GM19193 (cell line): Measurements from ENCODE around the gene PINLYP.

Experiments
- POLR2A ChIP-seq: IDR thresholded peaks from 4 replicates; pipeline ENCODE4 v1.6.1; 2011; ENCODE audit not compliant: insufficient read depth, insufficient read length; ENCODE audit errors: extremely low read depth

The PINLYP gene

DNA sequence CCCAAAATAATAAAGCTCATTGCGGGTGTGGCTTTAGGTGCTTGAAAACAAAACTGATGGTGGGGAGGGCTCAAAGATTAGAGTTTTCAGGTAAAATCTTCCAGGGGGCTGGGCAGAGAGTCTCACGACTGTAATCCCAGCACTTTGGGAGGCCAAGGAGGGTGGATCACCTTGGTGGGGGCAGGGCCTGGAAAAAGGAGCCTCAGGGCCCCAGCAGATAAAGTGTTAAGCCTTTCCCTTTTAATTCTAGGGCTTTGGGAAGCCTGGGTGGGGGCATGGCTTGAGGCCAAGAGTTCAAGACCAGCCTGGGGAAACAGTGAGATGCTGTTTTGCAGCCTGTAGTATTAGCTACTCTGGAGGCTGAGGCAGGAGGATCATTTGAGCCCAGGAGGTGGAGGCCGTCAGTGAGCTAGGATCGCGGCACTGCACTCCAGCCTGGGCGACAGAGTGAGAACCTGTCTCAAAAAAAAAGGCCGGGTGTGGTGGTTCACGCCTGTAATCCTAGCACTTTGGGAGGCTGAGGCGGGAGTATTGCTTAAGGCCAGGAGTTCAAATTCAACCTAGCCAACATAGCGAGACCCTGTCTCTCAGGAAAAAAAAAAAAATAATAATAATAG is 18.6 kb downstream of the PINLYP start:
- TF ChIP-seq POLR2A: no peak

DNA sequence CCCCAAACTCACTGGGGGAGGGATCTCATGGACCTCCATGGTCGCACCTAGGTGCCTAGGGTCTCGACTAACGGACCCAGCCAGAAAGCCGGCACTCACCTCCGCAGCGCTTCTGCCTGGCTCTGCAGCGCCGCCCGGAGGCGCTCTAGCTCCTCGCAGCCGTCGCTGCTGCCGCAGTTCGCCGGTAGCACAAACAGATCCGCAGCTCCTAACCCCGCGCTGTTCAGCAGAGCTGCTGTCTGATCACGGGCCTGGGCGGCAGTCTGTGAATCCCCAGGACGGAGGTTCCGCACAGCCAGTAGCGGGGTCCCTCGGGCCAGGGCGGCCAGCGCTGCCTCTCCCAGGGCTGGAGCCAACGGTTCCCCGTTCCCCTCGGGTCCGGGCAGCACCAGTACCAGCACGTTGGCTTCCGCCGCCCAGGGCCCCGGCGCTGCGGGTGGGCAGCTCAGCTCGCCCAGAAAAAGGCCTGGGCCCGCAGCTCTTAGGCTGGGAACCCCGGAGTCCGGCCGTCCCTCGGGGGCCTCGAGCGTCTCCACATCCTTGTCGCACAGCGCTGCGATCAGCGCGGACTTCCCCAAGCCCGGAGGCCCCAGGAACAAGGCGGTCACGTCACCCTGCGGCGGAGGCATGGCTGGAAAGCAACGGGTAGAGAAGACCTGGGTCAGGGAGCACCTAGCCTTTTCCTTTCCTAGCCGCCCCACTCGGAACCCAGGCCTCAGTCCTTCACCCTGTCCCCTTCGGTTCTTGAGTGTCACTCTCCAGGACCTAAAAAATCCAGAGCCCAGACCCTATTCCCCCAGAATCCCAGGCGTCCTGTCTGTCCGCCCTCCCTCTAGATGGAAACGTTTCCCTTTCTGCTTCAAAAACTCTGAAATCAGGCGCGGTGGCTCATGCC is 19.4 kb downstream of the PINLYP start:
- TF ChIP-seq POLR2A: no peak

DNA sequence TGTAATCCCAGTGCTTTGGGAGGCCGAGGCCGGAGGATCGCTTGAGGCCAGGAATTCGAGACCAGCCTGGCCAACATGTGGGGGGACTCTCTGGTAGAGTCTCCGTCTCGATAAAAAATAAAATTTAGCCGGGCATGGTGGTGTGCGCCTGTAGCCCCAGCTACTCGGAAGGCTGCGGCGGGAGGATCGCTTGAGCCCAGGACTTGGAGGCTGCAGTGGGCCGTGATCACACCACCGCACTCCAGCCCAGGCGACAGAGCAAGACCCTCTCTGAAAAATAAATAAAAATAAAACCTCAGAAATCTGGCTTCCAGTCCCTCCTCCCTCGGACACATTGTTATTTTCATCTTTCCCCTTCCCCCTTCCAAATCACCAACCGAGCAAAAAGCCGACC is 20.0 kb downstream of the PINLYP start:
- TF ChIP-seq POLR2A: no peak

DNA sequence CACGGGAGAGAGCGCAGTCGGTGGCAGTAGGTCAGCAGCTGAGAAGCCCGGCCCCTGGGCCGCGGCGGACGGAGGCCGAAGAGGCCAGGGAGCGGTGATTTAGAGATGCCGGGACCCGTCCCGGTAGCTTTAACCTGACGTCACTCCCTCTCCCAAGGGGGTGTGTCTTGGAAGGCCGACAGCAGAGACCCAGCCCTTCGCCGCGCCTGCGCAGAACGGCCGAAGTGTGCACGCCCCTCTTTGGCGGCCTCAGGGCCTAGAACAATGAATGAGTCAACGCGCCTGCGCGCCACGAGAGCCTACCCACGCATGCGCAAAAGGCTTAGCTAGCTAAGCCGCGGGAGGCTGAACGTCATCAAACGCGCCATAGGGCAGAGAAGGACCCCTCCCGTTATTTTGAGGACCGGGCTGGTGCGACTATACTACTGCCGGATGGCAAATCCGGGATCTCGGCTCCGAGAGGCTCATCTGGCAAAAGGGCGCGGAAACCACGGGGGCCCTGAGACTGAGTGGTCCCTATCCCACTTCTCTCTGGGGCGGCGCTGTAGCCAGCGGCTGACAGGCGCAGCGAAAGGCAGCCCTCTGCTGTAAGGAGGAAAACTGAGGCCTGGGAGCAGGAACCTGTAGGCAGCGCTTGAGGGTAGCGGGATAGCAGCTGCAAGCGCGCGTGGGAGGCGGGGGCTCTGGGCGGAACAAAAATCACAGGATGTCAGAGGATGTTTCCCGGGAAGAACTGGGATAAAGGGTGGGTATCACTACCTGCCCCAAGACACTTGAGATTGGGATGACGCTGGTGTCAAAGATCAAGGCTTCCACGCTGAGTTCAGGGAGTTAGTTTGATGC is 20.6 kb downstream of the PINLYP start, which contains the start of the genes IRGQ and ZNF576:
TSS of gene IRGQ (minus strand) at position 136 of the 843 bp plus-strand sequence. CDS start 796 bp downstream, outside the sequence.
TSS of gene ZNF576 (plus strand) at position 597 of the 843 bp plus-strand sequence. CDS start 514 bp downstream, outside the sequence.
- TF ChIP-seq POLR2A: peak; percentile 65

DNA sequence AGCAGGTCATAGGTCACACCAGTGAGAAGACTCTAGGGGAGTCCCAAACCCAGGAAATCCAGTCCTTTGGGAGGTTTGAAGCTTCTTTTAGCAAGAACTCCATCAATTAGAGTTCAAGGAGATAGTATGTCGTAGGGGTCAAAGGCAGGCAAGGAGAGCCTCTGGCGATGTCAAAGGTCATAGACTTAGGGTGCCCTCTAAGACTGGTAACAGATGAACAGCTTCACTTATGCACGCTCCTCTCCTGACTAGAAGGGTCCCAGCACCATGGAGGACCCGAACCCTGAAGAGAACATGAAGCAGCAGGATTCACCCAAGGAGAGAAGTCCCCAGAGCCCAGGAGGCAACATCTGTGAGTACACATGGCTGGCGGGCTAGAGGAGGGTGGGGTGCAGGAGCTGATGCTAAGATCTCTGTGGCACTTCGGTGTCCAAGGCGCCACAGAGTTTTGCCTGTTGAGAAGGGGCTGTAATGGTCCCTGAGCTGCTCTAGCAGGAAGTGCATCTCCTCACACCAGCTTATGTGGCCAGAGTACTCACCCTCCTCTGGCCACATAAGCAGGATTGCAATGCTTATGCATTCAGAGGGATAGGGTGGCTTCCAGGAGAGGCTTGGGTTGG is 21.4 kb downstream of the PINLYP start:
- TF ChIP-seq POLR2A: no peak

DNA sequence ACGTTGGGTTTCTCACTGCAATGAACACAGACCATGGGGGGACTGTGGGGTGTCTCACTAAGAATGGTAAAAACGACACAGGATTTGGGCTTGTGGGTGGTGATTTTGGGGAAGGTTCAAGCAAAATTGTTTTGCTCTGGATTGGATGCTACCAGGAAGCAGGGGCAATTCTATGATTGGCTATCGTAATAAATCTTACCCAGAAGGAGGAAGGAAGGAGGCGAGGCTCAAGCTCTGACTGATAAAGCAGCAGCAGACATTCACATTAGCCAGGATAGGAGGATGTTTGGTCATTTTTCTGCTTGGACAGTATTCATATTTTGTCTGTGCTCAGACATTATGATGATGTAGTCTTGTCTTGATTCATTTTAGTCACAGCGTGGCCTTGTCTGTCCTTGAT is 22.3 kb downstream of the PINLYP start:
- no peak for TF ChIP-seq POLR2A

DNA sequence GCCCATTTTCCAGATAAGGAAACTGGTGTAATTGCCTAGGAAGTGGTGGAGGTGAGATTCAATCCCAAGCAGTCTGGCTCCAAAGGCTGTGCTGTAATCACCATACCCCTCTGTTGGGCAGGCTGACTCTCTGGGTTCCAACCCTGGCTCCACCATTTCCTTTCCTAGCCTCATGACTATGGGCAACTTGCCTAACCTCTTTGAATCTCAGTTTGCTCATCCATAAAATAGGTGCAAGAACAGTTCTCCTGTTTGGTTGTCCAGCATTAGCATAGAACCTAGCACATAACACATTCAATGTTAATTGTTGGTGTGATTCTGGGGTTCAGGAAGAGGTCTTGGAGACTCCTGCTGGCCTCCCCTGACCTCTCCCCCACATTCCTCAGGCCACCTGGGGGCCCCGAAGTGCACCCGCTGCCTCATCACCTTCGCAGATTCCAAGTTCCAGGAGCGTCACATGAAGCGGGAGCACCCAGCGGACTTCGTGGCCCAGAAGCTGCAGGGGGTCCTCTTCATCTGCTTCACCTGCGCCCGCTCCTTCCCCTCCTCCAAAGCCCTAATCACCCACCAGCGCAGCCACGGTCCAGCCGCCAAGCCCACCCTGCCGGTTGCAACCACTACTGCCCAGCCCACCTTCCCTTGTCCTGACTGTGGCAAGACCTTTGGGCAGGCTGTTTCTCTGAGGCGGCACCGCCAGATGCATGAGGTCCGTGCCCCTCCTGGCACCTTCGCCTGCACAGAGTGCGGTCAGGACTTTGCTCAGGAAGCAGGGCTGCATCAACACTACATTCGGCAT is 23.0 kb downstream of the PINLYP start:
- no peak for TF ChIP-seq POLR2A

DNA sequence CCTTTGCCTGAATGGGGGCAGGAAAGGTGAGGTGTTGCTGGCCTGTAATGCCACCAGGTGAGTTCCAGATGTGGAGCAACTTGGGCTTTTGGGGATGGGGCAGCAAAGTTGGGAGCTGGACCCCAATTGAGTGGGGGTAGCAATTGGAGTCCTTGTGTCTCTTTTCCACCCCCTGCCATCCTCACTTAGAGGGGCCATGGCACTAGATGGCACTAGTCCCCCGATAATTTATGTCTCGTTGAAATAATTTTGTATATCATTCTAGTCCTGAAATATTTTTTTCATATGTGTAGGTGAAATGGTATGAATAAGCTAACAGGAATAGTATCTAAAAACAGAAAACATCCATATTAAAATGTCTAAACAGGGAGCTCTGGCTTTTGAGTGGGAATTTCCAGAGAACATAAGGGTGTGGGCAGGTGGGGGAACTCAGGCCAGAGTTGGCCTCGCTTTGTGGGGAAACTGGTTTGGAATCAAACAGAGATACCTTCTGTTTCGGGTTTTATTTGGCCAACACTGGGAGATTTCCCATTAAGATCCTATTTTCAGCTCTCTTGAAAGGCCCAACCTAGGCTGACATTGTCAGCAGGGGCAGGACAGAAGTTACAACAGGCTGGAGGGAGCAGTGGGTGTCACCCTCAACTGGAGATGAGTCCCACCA is 24.2 kb downstream of the PINLYP start:
- no peak for TF ChIP-seq POLR2A

DNA sequence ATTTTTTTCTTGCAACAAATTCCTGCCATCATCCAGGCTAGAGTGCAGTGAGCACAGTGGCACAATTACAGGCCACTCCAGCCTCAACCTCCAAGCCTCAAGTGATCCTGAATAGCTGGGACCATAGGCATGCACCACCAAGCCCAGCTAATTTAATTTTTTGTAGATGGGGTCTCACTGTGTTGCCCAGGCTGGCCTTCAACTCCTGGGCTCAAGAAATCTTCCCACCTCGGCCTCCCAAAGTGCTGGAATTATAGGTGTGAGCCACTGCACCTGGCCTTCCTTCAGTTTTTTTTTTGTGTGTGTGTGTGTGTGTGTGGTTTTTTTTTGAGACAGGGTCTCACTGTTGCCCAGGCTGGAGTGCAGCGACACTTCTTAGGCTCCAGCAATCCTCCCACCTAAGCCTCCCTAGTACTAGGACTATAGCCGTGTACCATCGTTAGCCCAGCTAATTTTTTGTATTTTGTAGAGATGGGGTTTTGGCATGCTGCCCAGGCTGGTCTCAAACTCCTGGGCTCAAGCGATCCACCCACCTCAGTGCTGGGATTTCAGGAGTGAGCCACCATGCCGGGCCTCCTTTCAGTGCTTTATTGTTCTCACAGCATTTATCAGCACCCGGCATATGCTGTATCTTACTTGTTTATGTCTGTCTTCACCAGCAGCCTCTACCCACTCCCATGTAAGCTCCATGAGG is 30.4 kb downstream of the PINLYP start:
- no peak for TF ChIP-seq POLR2A

DNA sequence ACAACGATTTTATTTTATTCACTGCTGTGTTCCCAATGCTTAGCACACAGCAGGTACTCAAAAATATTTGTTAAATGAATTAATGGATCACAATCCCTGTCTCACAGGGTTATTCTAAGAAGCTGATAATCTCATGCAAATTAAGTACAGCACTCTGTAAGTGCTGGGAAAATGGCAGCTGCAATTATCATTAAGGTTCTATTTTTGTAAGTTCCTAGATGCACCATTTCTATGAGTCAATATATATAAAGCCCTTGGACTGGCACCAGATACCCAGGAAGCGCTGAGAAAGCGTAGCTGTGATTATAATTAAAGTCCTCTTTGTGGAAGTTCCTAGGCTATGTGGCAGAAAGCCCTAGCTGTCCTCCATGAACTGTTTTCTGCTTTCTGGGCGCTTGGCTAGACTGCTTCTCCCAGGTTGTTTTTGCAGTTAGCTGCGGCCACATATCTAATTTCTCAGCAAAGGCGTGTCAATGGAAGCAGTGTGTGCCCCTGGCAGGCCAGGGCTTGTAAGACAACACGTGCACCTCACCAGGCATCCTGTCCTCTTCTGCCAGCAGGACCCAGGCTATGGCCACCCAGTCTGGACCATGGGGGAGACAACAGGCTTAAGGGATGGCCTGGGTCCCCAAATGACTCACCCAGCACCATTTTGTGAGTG is 31.1 kb downstream of the PINLYP start:
- TF ChIP-seq POLR2A: no peak

DNA sequence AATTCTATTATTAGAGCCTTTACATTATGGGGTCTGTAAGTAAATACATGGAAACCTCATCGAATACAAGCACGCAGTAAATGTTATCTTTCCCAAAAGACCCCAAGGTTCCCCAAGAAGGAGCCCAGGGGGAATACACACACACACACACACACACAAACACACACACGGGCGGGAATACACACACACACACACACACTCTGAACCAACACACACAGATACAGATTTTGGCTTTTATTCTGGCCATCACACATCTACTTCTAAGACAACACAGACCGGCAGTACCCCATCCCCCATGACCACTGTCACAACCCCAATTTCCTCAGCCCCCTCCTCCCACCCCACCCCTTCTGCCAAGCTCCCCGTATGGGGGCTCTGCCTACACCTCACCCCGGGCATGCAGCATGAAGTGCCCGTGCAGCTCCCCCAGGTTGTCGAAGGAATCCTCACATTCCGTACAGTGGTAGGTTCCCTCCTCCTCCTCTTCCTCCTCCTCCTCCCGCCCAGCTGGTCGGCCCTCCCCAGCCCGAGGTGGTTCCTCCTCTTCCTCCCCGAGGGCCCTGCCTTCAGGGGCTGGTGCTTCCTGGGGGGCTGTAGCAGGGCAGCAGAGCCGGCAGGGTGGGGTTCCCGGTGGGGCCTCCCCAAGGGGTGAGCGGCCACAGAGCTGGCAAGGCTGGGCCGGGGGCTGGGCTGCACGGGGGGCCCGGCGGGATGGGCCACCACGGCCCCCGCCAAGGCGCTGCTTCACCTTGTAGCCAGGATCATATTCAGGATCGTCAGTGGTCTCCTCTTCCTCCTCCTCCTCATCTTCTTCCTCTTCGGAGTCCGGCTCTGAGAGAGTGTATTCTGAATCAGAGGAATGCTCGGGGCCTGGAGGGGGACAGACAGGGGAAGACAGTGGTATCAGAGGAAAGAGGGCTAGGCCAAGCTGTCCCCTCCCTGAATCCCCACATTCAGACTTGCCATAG is 31.9 kb downstream of the PINLYP start:
- no peak for TF ChIP-seq POLR2A

DNA sequence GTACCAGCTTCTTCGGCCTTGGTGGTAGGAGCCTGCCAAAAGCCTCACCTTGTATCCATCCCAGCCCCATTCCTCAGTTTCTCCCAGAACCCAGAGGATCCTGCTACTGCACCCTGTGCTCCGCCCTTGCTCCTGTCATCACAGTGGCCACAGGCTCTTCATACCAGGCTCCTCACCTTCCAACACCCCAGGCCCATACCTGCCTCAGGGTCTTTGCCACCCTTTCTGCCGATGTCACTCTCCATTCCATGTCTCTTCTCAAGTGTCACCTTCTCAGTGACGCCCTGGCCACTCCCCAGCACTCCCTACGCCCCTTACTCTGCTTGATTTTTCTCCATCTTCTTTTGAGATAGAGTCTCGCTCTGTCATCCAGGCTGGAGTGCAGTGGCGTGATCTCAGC is 34.3 kb downstream of the PINLYP start:
- no peak for TF ChIP-seq POLR2A

DNA sequence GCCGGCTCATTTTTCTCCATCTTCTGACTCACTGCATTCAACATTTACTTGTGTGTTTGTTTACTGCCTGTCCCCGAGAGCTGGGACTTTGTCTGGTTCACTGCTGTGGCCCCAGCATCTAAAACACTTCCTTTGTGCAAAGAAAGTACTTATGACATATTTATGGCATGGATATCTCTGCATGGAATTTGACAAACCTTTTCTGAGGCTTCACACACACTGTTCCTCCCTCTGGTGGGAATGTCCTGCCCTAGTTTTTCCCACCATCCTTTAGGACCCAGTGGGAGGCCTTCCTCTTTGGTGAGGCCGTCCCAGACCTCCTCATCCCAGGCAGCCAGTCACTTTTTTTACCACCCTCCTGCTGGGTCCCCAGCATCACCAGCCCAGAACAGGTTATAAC is 34.9 kb downstream of the PINLYP start:
- no peak for TF ChIP-seq POLR2A
